ENCODE data around the gene CXCL10. TPM values are rescaled to one million over a fixed set of nuclear protein-coding genes. Genes with fewer than 3 reads are reported as not detected.

The CXCL10 gene
- total RNA-seq (2022; extraction: Qiagen RNA extraction; ENCODE audit: low read depth) = 0.12 to 0.18 TPM in 2 of 5 replicates, not detected in the others

DNA sequence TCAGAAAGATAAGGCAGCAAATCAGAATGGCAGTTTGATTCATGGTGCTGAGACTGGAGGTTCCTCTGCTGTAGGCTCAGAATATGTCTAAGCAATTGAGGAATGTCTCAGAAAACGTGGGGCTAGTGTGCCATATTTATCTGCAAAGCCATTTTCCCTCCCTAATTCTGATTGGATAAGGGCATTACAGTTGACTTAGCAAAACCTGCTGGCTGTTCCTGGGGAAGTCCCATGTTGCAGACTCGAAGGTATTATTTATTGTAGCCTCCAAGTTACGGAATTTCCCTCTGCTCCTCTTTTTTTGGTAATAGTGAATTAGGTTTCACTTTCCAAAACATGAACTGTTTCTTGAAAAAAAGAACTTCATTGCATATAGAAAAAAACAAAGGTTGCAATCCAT lies at the start of gene CXCL10:
CXCL10 (minus strand) TSS at position 109 of the 400 bp plus-strand sequence; CDS start at position 43, 66 bp downstream.

GRCh38 chr4:76035799-76036380 lies 12.6 kb upstream of the CXCL10 start, which contains the start of gene CXCL11:
Gene CXCL11 (minus strand): TSS chr4:76036070. CDS start chr4:76035987, 83 bp downstream.

DNA sequence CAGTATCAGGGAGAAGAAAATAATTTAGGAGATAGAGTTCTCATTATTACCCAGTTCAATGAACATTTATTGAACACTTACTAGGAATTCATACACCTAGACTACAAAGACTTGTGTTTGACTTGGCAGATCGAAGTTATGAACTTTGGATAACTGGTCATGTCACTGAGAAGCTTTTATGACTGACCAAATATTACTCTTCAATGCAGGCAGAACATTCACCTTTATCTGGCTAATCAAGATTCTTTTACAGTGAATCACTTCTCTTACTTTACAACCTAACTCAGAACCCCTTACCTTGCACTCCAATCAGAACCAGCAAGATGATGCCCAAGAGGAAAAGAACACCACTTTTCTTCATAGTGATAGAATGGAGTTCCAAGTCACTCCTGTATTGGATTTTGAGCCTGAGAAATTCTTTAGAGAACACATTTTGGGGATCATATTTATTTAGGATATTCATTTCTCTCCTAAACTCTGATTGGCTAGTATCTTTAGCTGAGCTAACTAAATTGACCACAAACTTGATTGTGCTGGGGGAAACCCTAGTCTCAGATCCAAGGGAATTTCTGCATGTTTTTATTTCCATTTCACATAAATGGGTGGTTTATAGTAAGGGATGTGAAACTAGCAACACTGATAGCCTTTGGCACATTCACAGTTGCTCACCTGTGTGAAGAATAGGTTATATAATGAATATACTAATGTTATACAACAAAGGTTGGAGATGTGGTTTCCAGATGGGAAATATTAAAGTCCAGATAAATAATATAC lies 16.0 kb downstream of the CXCL10 start, which contains the start of gene CXCL9:
CXCL9 (minus strand) TSS at position 421 of the 774 bp plus-strand sequence; CDS start at position 361, 60 bp downstream.

Other genes starting within 250 kb of the CXCL10 start
- gene PPEF2, start 121.0 kb downstream of the CXCL10 start, total RNA-seq (2022; extraction: Qiagen RNA extraction; ENCODE audit: low read depth) = not detected in 5 replicates
- gene NAAA, start 82.5 kb downstream of the CXCL10 start, total RNA-seq (2022; extraction: Qiagen RNA extraction; ENCODE audit: low read depth) = 20.1 to 25.7 TPM (median 21.9 TPM) in 5 replicates
- gene SDAD1, start 32.6 kb downstream of the CXCL10 start, total RNA-seq (2022; extraction: Qiagen RNA extraction; ENCODE audit: low read depth) = 13.5 to 21.4 TPM (median 14.5 TPM) in 5 replicates
- gene CXCL9, start 16.0 kb downstream of the CXCL10 start, total RNA-seq (2022; extraction: Qiagen RNA extraction; ENCODE audit: low read depth) = not detected in 5 replicates
- gene CXCL11, start 12.6 kb upstream of the CXCL10 start, total RNA-seq (2022; extraction: Qiagen RNA extraction; ENCODE audit: low read depth) = not detected in 5 replicates
- gene ART3, start 51.2 kb upstream of the CXCL10 start, total RNA-seq (2022; extraction: Qiagen RNA extraction; ENCODE audit: low read depth) = not detected in 5 replicates
- gene NUP54, start 124.9 kb upstream of the CXCL10 start, total RNA-seq (2022; extraction: Qiagen RNA extraction; ENCODE audit: low read depth) = 24.4 to 45.4 TPM (median 26.7 TPM) in 5 replicates
- gene SCARB2, start 190.3 kb upstream of the CXCL10 start, total RNA-seq (2022; extraction: Qiagen RNA extraction; ENCODE audit: low read depth) = 42.4 to 57.7 TPM (median 51.6 TPM) in 5 replicates
- 0.15 to 0.34 TPM in 2 of 5 replicates, not detected in the others for gene FAM47E, start 228.2 kb upstream of the CXCL10 start, total RNA-seq (2022; extraction: Qiagen RNA extraction; ENCODE audit: low read depth)